GM21447 (cell line): ENCODE results near the gene TMPRSS9.
"Not testable (repeated sequence)": the region's sequence is repeated elsewhere in the genome, so short reads cannot be mapped to it uniquely, and the experiment has no call there.

Experiments used
- ATAC-seq: cut with Tn5 transposase; IDR thresholded peaks from one replicate; pipeline ENCODE4 v1.9.1; 2021; ENCODE audit not compliant: unreplicated experiment

TMPRSS9 gene

DNA sequence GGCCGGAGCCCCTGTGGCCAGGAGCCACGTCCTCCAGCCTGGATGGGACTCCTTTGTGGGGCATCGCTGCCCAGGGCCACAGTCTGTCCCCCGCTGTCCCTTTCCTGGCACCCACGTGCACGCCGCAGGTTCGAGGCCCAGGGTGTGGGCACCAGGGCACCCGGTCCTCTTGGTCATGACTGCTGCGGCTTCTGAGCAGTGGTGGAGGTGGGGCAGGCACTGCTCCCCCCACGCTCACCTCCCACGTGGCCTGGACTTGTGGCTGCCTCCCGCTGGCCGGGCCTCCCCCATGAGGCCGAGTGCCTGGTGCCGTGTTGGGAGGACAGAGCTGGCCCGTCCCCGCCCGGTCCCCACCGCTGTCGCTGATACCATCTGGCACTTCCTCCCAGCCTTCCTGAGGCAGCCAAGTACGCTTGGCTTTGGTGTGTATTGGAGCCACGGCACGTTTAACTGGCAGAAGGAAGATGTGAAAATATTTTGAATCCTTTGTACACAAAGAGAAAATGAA is 18.8 kb upstream of the TMPRSS9 start:
- no peak for ATAC-seq

- no peak for ATAC-seq
Observed at GRCh38 chr19:2341982-2342381, 18.1 kb upstream of the TMPRSS9 start.

- no peak for ATAC-seq
Observed at GRCh38 chr19:2342656-2343288, 17.3 kb upstream of the TMPRSS9 start.

DNA sequence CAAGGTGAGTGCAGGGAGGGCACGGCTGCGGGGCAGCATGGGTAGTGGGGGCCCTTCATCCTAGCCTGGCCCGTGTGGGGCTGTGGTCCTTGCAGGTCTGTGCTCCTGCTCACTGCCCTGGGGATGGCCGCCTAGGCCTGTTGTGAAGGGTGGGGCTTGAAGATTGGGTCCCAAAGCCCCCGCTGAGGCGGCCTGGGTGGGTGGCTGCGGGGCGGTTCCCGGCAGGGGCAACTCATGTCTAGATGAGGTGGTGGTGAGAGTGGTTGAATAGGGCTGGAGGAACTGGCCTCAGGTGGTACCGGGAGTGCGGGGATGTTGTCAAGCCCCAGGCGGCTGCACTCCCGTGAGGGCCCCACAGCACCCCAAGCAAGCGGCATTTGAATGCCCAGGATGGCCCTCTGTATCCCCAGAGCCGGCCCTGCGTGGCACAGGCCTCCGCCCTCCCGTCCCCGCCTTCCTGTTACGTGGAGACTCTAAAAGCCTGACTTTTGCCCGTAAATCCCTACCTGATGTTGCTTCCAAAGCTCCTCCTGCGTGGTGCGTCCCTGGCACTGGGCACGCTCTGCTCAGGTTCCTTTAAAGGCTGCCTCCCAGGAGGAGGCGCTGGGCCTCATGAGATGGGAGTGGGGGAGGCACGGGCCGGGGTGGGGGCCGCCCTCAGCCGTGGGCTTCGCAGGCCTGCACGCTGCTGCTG is 16.6 kb upstream of the TMPRSS9 start:
- ATAC-seq = no peak

DNA sequence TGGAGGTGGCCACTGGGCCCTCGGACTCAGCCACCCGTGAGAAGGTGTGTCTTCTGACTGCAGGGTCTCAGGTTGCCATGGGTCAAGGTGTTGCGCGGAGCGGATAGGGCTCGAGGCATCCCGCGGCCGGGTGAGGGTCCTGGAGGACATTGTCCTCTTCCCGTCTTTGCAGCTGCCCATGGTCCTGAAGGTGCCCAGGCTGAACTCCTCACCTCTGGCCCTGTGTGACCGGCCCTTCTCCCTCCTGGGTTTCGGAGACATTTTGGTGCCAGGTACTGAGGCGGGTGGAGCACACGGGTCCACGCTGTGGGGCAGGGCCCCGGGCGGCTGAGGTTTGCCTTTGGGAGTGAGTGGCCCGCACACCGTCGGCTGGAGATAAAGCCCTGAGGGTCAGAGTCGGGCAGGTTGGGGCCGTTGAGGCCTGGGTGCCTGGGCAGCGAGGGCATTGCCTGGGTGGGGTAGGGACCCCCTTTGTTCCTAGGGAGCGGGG is 15.6 kb upstream of the TMPRSS9 start:
- ATAC-seq = no peak

GRCh38 chr19:2345076-2345475 is 15.0 kb upstream of the TMPRSS9 start:
- no peak for ATAC-seq

- no peak for ATAC-seq
Observed at GRCh38 chr19:2345794-2346663, 14.0 kb upstream of the TMPRSS9 start.

GRCh38 chr19:2349818-2350217 is 10.2 kb upstream of the TMPRSS9 start:
- ATAC-seq = not testable (repeated sequence)

DNA sequence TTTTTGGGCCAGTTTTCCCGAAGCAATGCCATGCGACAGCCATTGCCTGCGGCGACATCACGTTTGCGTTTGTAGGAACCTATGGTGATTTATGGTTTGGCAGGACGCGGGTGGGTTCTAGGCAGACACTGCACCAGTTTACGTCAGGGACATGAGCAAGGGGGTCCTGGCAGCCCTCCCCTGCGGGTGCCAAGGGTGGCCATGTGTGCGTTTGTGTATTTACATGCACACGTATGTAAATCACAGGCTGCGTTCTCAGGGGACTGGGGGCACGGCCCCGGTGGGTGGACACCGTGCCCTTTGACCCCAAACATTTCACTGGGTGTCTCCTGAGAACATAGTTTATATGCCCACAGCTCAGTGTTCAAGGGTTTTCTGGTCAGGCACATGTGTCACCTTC is 9.4 kb upstream of the TMPRSS9 start:
- ATAC-seq = no peak

DNA sequence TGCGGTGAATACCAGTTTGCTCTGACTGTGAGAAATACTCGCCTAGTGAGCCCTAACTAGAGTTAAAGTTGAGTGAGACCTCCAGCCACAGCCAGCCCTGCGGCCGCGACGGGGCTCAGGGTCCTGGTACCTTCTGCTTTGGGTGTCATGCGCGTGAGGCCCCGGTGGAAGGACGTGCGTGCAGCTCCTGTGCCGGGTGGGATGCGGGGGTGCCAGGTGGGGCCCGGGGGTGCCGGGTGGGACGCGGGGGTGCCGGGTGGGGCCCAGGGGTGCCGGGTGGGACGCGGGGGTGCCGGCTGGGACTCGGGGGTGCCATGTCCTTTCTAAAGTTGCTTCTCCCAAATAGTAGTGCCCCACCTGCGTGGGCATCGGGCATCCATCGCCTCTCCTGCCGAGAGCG is 8.5 kb upstream of the TMPRSS9 start:
- ATAC-seq = no peak

DNA sequence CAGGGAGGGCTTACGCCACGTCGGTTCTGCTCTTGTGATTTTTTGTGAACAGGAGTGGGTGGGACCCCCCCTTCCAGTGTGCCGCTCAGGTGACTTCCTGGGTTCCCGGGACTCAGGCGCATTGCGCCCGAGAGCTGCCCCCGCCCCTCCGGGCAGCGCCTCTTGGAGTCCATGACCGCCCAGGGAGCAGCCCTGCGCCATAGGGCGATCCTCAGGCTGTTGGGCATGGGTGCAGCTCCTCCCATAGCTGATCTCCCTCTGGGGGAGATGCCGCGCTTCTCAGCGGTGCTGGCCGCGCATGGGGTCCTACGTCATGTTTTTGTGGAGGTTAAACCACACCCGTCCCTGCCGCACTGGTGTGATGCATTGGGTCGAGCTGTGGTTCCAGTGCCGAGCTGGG is 7.9 kb upstream of the TMPRSS9 start:
- ATAC-seq = no peak

DNA sequence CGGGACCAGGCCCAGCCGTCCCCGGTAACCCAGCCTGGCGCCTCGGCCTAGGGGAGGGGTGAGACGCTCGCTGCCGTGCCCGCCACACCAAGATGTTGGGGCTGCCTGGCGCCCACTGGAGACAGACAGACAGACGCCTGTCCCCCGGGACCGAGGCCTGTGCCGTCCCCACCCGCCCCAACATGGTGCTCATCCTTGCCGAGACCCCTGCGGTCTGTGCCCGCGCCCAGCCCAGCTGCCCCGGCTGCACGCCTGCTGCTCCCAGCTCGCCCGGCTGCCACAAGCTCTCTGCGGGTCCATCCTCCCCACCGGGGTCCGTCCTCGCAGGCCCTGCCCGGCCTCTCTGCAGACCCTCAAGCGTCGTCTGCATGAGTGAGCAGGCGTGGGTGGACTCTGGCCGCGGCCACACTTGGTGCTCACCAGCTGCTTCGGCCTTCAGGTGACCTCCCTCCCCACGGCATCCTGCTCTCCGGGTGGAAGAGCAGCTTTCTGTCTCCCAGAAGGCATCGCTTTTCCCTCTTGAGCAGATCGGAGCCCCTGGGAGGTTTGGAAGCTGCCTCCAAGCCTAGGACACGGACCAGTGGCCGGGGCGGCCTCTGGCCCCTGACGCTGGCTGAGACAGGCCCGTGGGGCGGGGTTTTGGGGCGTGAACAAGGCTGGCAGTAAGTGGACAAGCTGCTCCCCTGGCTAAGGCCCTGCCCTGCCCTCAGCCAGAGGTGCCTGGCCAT is 6.7 kb upstream of the TMPRSS9 start:
- no peak for ATAC-seq

GRCh38 chr19:2353887-2354592 is 6.0 kb upstream of the TMPRSS9 start:
- ATAC-seq = no peak

- no peak for ATAC-seq
Observed at GRCh38 chr19:2354670-2355069, 5.4 kb upstream of the TMPRSS9 start.

DNA sequence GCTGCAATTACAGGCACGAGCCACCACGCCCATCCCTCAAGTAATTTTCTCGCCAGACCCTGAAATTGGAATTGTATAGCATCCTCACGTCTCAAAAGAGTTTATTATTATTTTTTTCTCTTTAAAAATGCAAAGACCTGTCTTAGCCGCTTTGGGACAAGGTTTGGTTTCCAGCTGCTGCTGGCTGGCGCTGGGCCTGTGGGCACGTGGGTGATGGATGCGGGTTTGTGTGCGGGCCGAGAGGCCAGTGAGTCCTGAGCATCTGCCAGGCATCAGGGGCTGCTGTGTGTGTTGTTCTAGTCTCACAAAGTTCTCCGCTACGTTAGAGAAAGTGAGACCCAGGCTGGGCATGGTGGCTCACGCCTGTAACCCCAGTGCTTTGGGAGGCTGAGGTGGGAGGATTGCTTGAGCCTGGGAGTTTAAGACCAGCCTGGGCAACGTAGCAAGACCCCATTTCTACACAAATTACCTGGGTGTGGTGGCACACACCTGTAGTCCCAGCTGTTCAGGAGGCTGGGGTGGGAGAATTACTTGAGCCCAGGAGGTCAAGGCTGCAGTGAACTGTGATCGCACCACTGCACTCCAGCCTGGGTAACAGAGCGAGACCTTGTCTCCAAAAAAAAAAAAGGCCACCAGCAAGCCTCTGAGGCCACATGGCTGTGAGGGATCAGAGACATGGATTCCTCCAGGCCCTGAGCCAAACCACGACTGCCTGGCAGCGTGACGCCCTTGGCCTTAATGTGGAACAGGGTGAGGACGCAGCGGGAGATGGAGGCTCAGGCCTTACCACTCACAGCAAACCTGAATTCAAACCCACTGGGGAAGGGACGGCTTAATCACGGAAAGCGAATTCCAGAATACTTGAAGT is 4.7 kb upstream of the TMPRSS9 start:
- ATAC-seq = no peak

GRCh38 chr19:2356036-2356646 is 3.9 kb upstream of the TMPRSS9 start:
- no peak for ATAC-seq

- no peak for ATAC-seq
Observed at GRCh38 chr19:2357279-2358206, 2.5 kb upstream of the TMPRSS9 start.
